ENCODE results near the gene HIGD1A. TPM values are rescaled to one million over a fixed set of nuclear protein-coding genes. Genes with fewer than 3 reads are reported as not detected.

The HIGD1A gene
- total RNA-seq, 1 experiment from 2014 or later = 77.6 TPM

DNA sequence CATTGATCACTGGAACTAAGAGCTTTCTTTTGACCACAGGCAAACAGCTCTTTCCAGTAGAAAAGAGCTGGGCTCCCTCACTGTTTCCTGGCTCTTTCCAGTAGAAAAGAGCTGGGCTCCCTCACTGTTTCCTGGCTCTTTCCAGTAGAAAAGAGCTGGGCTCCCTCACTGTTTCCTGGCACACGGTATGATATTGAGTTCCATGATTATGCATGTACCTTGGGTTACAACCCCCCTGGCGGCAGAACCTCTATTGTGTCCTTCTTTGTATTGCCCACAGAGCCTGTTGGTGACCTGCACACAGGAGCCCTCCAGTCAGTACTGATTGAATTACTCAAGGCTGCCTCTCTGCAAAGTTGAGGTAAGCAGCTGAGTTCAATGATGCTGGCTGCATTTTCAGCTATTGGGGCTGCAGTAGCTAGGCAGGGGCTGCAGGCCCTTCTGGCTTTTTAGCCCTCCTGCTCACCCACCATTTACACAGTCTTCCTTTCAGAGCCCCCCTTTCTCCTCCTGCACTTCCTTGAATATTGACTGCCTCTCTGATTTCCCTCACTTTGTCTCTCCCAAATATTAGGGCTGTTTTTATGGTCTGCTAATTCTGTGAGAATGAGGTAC lies 15.2 kb upstream of the HIGD1A start:
- Histone ChIP-seq H3K4ac (ENCODE audit: low read depth, low read length) (no peak overlapping the region), H2BK15ac (ENCODE audit: low read depth, low read length) (no peak overlapping the region), H3K4me1 (ENCODE audit: insufficient read depth, low read length) (no peaks in the 10 kb centered on the region), H2BK5ac (ENCODE audit: insufficient read length, low read length) (no peak overlapping the region), H3K23ac (ENCODE audit: insufficient read length, low read depth, low read length) (no peak overlapping the region), H3K23me2 (ENCODE audit: insufficient read length, low read depth, low read length, poor library complexity, severe bottlenecking) (no peaks in the 10 kb centered on the region), H4K20me1 (ENCODE audit: control insufficient read depth, insufficient read depth, insufficient read length) (no peaks in the 10 kb centered on the region), H2AFZ (ENCODE audit: low read length) (no peak overlapping the region), H3K9ac (ENCODE audit: extremely low read depth, insufficient read length, low read length) (no peak overlapping the region), H2BK20ac (ENCODE audit: low read depth, low read length, poor library complexity, severe bottlenecking) (no peak overlapping the region), H4K8ac (replicated peaks; ENCODE audit: insufficient read length, low read depth, low read length) (no peak overlapping the region), H3K14ac (ENCODE audit: insufficient read depth, low read length) (no peak overlapping the region), H2BK12ac (ENCODE audit: insufficient read length, low read depth, low read length) (no peak overlapping the region), H3K79me2 (ENCODE audit: insufficient read depth, low read length) (no peaks in the 10 kb centered on the region), H3K79me1 (ENCODE audit: insufficient read depth, low read depth, low read length, poor library complexity, severe bottlenecking) (no peaks in the 10 kb centered on the region), H2BK120ac (ENCODE audit: low read depth, low read length, poor library complexity, severe bottlenecking) (no peak overlapping the region), H4K91ac (ENCODE audit: insufficient read length, low read depth, low read length) (no peak overlapping the region), H4K5ac (ENCODE audit: insufficient read length, low read depth, low read length) (no peak overlapping the region), H3K4me2 (ENCODE audit: insufficient read depth, insufficient read length, low read length) (no peak overlapping the region), H3K18ac (ENCODE audit: insufficient read length, low read depth, low read length) (no peak overlapping the region), H3K9me3 (ENCODE audit: control insufficient read depth, low read depth, low read length) (no peaks in the 10 kb centered on the region), H3K56ac (ENCODE audit: insufficient read length, low read depth, low read length) (no peak overlapping the region), H3K27ac (ENCODE audit: insufficient read length, low read depth, low read length) (no peak overlapping the region), H3K27me3 (ENCODE audit: insufficient read depth, low read length) (no peaks in the 10 kb centered on the region), H3T11ph (ENCODE audit: low read length) (no peak overlapping the region), H2AK5ac (ENCODE audit: insufficient read length, low read length) (no peak overlapping the region)
- no CpG with 5 or more reads among the region's 2 CpGs for WGBS (ENCODE audit: extremely low coverage, insufficient read length, low lambda C conversion rate)
- Mint-ChIP-seq H3K27ac (peak overlapping the region in 1 of 3 experiments; percentile 52; a peak in 1 of 7 replicates), H3K9me3 (no peaks in the 10 kb centered on the region), H3K36me3 (ENCODE audit: insufficient read depth in 1 of 3, low read depth in 3 of 3) (no peaks in the 10 kb centered on the region), H3K4me1 (peaks cover 4 to 15% of the 10 kb centered on the region in 2 experiments), H3K4me3 (no peak overlapping the region), H3K27me3 (ENCODE audit: low read depth) (no peaks in the 10 kb centered on the region)
- peak; percentile 35 for DNase-seq
- TF ChIP-seq, protein P1, sequence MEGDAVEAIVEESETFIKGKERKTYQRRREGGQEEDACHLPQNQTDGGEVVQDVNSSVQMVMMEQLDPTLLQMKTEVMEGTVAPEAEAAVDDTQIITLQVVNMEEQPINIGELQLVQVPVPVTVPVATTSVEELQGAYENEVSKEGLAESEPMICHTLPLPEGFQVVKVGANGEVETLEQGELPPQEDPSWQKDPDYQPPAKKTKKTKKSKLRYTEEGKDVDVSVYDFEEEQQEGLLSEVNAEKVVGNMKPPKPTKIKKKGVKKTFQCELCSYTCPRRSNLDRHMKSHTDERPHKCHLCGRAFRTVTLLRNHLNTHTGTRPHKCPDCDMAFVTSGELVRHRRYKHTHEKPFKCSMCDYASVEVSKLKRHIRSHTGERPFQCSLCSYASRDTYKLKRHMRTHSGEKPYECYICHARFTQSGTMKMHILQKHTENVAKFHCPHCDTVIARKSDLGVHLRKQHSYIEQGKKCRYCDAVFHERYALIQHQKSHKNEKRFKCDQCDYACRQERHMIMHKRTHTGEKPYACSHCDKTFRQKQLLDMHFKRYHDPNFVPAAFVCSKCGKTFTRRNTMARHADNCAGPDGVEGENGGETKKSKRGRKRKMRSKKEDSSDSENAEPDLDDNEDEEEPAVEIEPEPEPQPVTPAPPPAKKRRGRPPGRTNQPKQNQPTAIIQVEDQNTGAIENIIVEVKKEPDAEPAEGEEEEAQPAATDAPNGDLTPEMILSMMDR (conservative IDR thresholded peaks at IDR 0.05) = peak; percentile 30; the same call in 1 of the 3 replicates
